ENCODE data around the gene RINT1. TPM values are rescaled to one million over a fixed set of nuclear protein-coding genes. Genes with fewer than 3 reads are reported as not detected.
"Not testable (repeated sequence)": the region's sequence is repeated elsewhere in the genome, so short reads cannot be mapped to it uniquely, and the experiment has no call there.

Gene RINT1
- total RNA-seq, 2 experiments from 2014 or later = 23.3 to 26.7 TPM

GRCh38 chr7:105587909-105588635, 56.1 kb downstream of the RINT1 start:
- intact Hi-C loops (cut with micrococcal nuclease) = loop anchor here (2.0 to 5.0 kb wide), 3 partner anchors 55 to 605 kb away; partner anchors contain the start of gene RINT1
- Mint-ChIP-seq H3K4me3 (no peak overlapping the region), H3K4me1 (ENCODE audit: low read depth) (peaks cover 5% of the 10 kb centered on the region), H3K36me3 (no peaks in the 10 kb centered on the region), H3K9me3 (peaks cover 10% of the 10 kb centered on the region), H3K27ac (no peak overlapping the region), H3K27me3 (no peaks in the 10 kb centered on the region)
- ChIA-PET CTCF (interaction anchor here (0.6 to 3.0 kb wide), 2 partner anchors 666 to 1160 kb away, joined by 3 to 10 read pairs; no protein-coding TSS in a partner anchor), POLR2A (no interaction called here)
- DNase-seq = peak; percentile 25

DNA sequence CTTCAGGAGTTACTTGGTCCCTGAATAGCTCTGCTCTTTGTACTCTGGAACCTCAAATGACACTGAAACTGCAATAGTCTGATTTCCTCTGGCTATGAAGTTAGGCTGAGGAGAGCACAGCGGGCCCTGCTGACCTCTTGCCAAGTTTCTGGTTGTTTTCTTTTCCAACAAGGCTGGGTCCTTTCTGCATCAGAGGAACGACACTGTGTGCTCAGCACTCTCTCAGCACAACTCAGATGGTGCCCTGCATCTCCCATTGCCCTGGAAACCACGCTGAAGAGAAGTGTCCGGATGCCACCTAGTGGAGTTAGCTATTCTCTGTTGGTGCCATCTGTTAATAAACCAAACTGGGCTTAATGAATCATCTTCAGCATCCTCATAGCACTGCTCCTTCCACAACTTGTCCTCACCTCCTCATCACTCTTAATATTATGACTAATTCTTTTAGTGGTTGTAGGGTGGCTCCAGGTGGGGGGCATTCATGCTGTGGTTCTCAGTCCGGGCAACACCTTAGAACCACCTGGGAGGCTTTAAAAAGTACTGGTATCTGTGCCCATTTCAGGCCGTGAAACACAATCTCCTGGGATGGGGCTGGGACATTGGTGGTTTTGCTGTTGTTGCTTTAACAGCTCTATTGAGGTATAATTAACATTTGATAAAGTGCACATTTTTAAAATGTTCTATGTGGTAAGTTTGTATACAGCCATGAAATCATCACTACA, 57.5 kb downstream of the RINT1 start:
- CTCF ChIA-PET = interaction anchor here (0.6 to 3.0 kb wide), 11 partner anchors 8 to 667 kb away, joined by 3 to 11 read pairs (median 3); partner anchors contain the start of genes EFCAB10 and RINT1
- intact Hi-C loops (cut with micrococcal nuclease) = loop anchor here (1.0 to 5.0 kb wide), 5 partner anchors 57 to 666 kb away; partner anchors contain the start of gene RINT1
- H3K27me3 Mint-ChIP-seq = no peaks in the 10 kb centered on the region
- H3K27ac Mint-ChIP-seq = no peak overlapping the region
- no peak overlapping the region for H3K4me3 Mint-ChIP-seq
- POLR2A ChIA-PET = no interaction called here
- DNase-seq = peak; percentile 75
- H3K4me1 Mint-ChIP-seq (ENCODE audit: low read depth) = peaks cover 5% of the 10 kb centered on the region
- no peaks in the 10 kb centered on the region for H3K36me3 Mint-ChIP-seq
- peaks cover 3% of the 10 kb centered on the region for H3K9me3 Mint-ChIP-seq

DNA sequence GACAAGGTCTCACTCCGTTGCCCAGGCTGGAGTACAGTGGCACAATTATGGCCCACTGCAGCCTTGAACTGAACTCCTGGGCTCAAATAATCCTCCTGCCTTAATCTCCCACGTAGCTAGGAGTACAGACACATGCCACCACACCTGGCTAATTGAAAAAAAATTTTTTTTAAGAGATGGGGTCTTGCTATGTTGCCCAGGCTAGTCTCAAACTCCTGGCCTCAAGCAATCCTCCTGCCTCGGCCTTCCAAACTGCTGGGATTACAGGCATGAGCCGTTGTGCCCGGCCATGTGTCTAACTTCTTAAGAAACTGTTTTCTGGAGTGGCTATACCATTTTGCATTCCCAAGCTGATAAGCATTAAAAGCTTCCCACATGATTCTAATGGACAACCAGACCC, 58.8 kb downstream of the RINT1 start:
- H3K27ac Mint-ChIP-seq = no peak overlapping the region
- intact Hi-C loops (cut with micrococcal nuclease) = no loop called here
- peaks cover 5% of the 10 kb centered on the region for H3K4me1 Mint-ChIP-seq (ENCODE audit: low read depth)
- DNase-seq = no peak
- ChIA-PET POLR2A (no interaction called here), CTCF (interaction anchor here (0.6 to 1.9 kb wide), 5 partner anchors 9 to 447 kb away, joined by 3 to 11 read pairs (median 4); partner anchors contain the start of gene RINT1)
- no peaks in the 10 kb centered on the region for H3K27me3 Mint-ChIP-seq
- H3K36me3 Mint-ChIP-seq = no peaks in the 10 kb centered on the region
- no peaks in the 10 kb centered on the region for H3K9me3 Mint-ChIP-seq
- H3K4me3 Mint-ChIP-seq = no peak overlapping the region

DNA sequence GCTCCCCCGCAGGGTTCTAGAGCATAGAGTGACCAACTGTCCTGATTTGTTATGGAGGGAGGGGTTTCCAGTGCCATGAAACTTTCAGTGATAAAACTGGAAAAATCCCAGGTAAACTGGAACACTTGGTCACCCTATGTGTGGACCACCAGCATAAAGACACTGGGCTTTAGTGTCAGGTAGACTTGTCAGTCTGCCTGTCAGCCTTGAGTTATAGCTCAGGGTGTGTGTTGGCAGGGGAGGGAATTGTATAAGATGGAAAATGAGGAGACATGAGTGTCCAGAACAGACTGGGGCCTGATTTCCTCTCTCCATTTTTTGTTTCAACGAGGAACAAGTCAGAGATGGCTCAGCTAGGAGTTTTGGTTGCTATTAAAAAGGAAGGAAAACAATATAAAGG, 59.5 kb downstream of the RINT1 start:
- Mint-ChIP-seq H3K4me3 (no peak overlapping the region), H3K27me3 (no peaks in the 10 kb centered on the region), H3K36me3 (no peaks in the 10 kb centered on the region), H3K9me3 (no peaks in the 10 kb centered on the region), H3K4me1 (ENCODE audit: low read depth) (peaks cover 5% of the 10 kb centered on the region), H3K27ac (no peak overlapping the region)
- CTCF ChIA-PET = interaction anchor here (0.6 to 1.4 kb wide), 3 partner anchors 8 to 446 kb away, joined by 3 to 6 read pairs (median 4); no protein-coding TSS in a partner anchor
- POLR2A ChIA-PET = no interaction called here
- intact Hi-C loops (cut with micrococcal nuclease) = no loop called here
- no peak for DNase-seq

DNA sequence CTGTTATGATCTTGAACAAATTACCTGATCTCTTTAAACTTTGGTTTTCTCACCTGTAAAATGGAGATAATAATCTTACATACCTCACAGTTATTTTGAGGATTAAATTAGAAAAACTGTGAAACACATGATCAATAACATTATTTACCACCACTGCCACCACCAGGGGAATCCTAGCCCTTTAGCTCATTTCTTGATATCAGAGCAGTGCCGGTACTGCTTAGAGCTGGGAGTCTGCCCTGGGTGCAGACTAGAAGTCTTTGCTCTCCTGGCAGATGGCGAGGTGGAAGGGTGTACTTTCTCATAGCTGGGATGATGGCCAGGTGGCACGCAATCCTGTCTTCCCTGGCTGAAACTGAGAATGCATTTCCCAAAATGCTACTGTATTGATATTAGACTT, 62.0 kb downstream of the RINT1 start:
- POLR2A ChIA-PET = no interaction called here
- Mint-ChIP-seq H3K36me3 (no peaks in the 10 kb centered on the region), H3K27me3 (no peaks in the 10 kb centered on the region), H3K27ac (no peak overlapping the region), H3K9me3 (no peaks in the 10 kb centered on the region), H3K4me3 (no peak overlapping the region), H3K4me1 (ENCODE audit: low read depth) (peaks cover 5% of the 10 kb centered on the region)
- CTCF ChIA-PET = interaction anchor here (0.6 kb wide), 1 partner anchor 571 kb away, joined by 3 read pairs; no protein-coding TSS in a partner anchor
- no peak for DNase-seq
- intact Hi-C loops (cut with micrococcal nuclease) = no loop called here

- no peak overlapping the region for H3K4me3 Mint-ChIP-seq
- H3K36me3 Mint-ChIP-seq = no peaks in the 10 kb centered on the region
- no peaks in the 10 kb centered on the region for H3K4me1 Mint-ChIP-seq (ENCODE audit: low read depth)
- H3K9me3 Mint-ChIP-seq = no peaks in the 10 kb centered on the region
- CTCF ChIA-PET = interaction anchor here (1.1 kb wide), 1 partner anchor 65 kb away, joined by 4 read pairs; the partner anchor contains the start of gene RINT1
- DNase-seq = no peak
- POLR2A ChIA-PET = no interaction called here
- intact Hi-C loops (cut with micrococcal nuclease) = no loop called here
- no peak overlapping the region for H3K27ac Mint-ChIP-seq
- no peaks in the 10 kb centered on the region for H3K27me3 Mint-ChIP-seq
Observed at GRCh38 chr7:105596866-105597265, 64.9 kb downstream of the RINT1 start.

GRCh38 chr7:105599080-105599479, 67.1 kb downstream of the RINT1 start:
- POLR2A ChIA-PET; H3K4me1 Mint-ChIP-seq (ENCODE audit: low read depth); H3K36me3 Mint-ChIP-seq; H3K9me3 Mint-ChIP-seq; H3K4me3 Mint-ChIP-seq; H3K27me3 Mint-ChIP-seq; DNase-seq; intact Hi-C loops (cut with micrococcal nuclease); H3K27ac Mint-ChIP-seq: not testable (repeated sequence)
- CTCF ChIA-PET = interaction anchor here (1.3 to 1.7 kb wide), 3 partner anchors 10 to 67 kb away, joined by 3 to 4 read pairs (median 4); partner anchors contain the start of gene RINT1

DNA sequence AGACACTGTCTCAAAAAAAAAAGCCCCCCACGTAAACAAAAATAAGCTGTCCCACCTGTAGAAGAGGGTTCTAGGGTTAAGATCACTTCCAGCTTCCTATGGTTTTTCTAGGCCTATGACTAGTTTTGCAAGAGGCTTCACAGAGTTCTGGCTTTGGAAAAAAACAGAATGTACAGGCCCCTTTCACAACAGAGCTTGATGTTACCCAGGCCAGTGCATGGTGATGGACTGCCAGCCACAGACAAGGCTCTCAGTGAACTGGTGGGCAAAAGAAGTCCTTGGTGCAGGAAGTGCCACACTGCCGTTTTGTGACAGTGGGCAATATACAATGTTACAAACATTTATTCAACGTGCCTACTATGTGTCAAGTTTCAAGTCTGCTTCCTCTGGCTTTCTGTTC, 67.5 kb downstream of the RINT1 start:
- intact Hi-C loops (cut with micrococcal nuclease) = no loop called here
- POLR2A ChIA-PET = no interaction called here

DNA sequence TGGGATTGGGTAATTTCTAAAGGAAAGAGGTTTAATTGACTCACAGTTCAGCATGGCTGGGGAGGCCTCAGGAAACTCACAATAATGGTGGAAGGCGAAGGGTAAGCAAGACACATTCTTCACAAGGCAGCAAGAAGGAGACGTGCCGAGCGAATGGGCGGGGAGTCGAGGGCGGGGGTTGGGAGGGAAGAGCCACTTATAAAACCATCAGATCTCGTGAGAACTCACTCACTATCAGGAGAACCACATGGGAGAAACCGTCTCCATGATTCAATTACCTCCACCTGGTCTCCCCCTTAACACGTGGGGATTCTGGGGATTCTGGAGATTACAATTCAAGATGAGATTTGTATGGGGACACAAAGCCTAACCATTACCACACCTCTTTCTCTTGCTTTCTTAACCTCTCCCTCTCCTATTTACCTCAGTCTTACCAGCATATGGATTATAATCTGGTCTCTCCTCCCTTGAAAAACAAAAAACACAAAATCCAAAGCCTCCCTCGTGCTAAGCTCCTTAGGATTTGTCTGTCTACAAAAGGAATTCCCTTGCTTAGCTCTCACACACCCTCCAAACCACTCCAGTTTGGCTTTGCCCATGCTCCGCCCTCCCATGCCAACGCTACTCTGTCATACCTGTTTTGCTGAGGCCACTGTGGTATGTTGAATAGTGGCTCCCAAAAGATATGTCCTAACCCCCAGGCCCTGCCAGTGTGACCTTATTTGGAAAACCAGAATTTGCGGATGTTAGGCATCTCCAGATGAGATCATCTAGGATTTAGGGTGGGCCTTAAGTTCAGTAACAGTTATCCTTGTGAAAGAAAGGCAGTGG, 68.9 kb downstream of the RINT1 start:
- H3K27ac Mint-ChIP-seq = no peak overlapping the region
- H3K9me3 Mint-ChIP-seq = no peaks in the 10 kb centered on the region
- CTCF ChIA-PET = no interaction called here
- no peak for DNase-seq
- H3K36me3 Mint-ChIP-seq = no peaks in the 10 kb centered on the region
- H3K27me3 Mint-ChIP-seq = no peaks in the 10 kb centered on the region
- intact Hi-C loops (cut with micrococcal nuclease) = no loop called here
- H3K4me3 Mint-ChIP-seq = no peak overlapping the region
- POLR2A ChIA-PET = no interaction called here
- no peaks in the 10 kb centered on the region for H3K4me1 Mint-ChIP-seq (ENCODE audit: low read depth)

More for the DNA sequence above, 67.5 kb downstream of the RINT1 start:
- Mint-ChIP-seq H3K9me3 (no peaks in the 10 kb centered on the region), H3K36me3 (no peaks in the 10 kb centered on the region), H3K4me1 (ENCODE audit: low read depth) (no peaks in the 10 kb centered on the region), H3K27ac (no peak overlapping the region), H3K4me3 (no peak overlapping the region), H3K27me3 (no peaks in the 10 kb centered on the region)
- CTCF ChIA-PET = interaction anchor here (0.5 to 1.7 kb wide), 5 partner anchors 9 to 437 kb away, joined by 3 to 6 read pairs (median 4); partner anchors contain the start of gene RINT1
- DNase-seq = no peak

- ChIA-PET POLR2A (interaction anchor here (0.7 kb wide), 1 partner anchor 446 kb away, joined by 3 read pairs; no protein-coding TSS in a partner anchor), CTCF (interaction anchor here (0.7 kb wide), 1 partner anchor 987 kb away, joined by 6 read pairs; no protein-coding TSS in a partner anchor)
- no peak overlapping the region for H3K27ac Mint-ChIP-seq
- no peaks in the 10 kb centered on the region for H3K27me3 Mint-ChIP-seq
- DNase-seq = no peak
- H3K36me3 Mint-ChIP-seq = no peaks in the 10 kb centered on the region
- no peaks in the 10 kb centered on the region for H3K4me1 Mint-ChIP-seq (ENCODE audit: low read depth)
- no peaks in the 10 kb centered on the region for H3K9me3 Mint-ChIP-seq
- intact Hi-C loops (cut with micrococcal nuclease) = no loop called here
- no peak overlapping the region for H3K4me3 Mint-ChIP-seq
Observed at GRCh38 chr7:105602325-105603305, 70.6 kb downstream of the RINT1 start.

Measured in activated CD4-positive, alpha-beta memory T cell treated with anti-CD3 and anti-CD28 coated beads for 36 hours (primary cell).